OCI-LY7 (cell line): ENCODE results near the gene TBP. TPM values are rescaled to one million over a fixed set of nuclear protein-coding genes. Genes with fewer than 3 reads are reported as not detected.

Experiments
- BruUV-seq: library from RNA; stranded (reverse); fragments of 400-500 nt; replicated peaks from 2 replicates; lab custom pipeline; 2021; lab: Mats Ljungman, UMichigan
- CTCF ChIA-PET: fragments of 300-600 bp; sonication (Branson Sonifier 250); formaldehyde crosslinking; loops from one replicate; lab custom pipeline; 2022; ENCODE audit warnings: antibody characterized with exemption; ENCODE audit not compliant: unreplicated experiment; lab: Charles Lee
- POLR2A ChIA-PET: fragments of 300-600 bp; sonication (Branson Sonifier 250); formaldehyde crosslinking; loops from one replicate; lab custom pipeline; 2022; ENCODE audit warnings: antibody characterized with exemption; lab: Charles Lee
- DNase-seq: peaks from one replicate; pipeline ENCODE4 v3.0.0-alpha.2; 2015; ENCODE audit warnings: low spot score
- H2AFZ ChIP-seq: fragments of 200-600 bp; sonication (generic), shearing (Covaris generic); 2 replicates; pipeline ENCODE4 v1.6.1; 2014; ENCODE audit warnings: mild to moderate bottlenecking, antibody characterized with exemption, low read length, moderate library complexity
- H3K27ac ChIP-seq: fragments of 200-600 bp; sonication (generic); 2 replicates; pipeline ENCODE4 v1.5.1; 2014; ENCODE audit warnings: mixed run types, low read depth, mild to moderate bottlenecking, moderate library complexity, low read length, inconsistent platforms; ENCODE audit not compliant: poor library complexity, severe bottlenecking
- H3K36me3 ChIP-seq: fragments of 200-600 bp; sonication (generic); 2 replicates; pipeline ENCODE4 v1.6.1; 2014; ENCODE audit warnings: mild to moderate bottlenecking, antibody characterized with exemption, low read length, moderate library complexity, mixed read lengths; ENCODE audit not compliant: insufficient read depth
- H3K4me1 ChIP-seq: fragments of 200-600 bp; sonication (generic); 2 replicates; pipeline ENCODE4 v1.5.1; 2014; ENCODE audit warnings: mild to moderate bottlenecking, low read length; ENCODE audit not compliant: insufficient read depth, poor library complexity, severe bottlenecking
- H3K4me2 ChIP-seq: fragments of 200-600 bp; sonication (generic); 2 replicates; pipeline ENCODE4 v1.6.1; 2014; ENCODE audit warnings: mild to moderate bottlenecking, low read length
- H3K4me3 ChIP-seq: fragments of 200-600 bp; sonication (generic); 2 replicates; pipeline ENCODE4 v1.5.1; 2014; ENCODE audit warnings: mild to moderate bottlenecking, low read depth, low read length; ENCODE audit not compliant: poor library complexity, severe bottlenecking
- H3K79me2 ChIP-seq: fragments of 200-600 bp; sonication (generic); 2 replicates; pipeline ENCODE4 v1.6.1; 2016; ENCODE audit warnings: low read depth, mild to moderate bottlenecking, low read length, moderate library complexity, mixed read lengths; ENCODE audit not compliant: insufficient read depth
- H3K9me2 ChIP-seq: fragments of 200-600 bp; sonication (generic); 2 replicates; pipeline ENCODE4 v1.6.1; 2016; ENCODE audit warnings: mild to moderate bottlenecking, low read length, mixed read lengths; ENCODE audit not compliant: insufficient read depth
- H3K9me3 ChIP-seq: fragments of 200-600 bp; sonication (generic); 2 replicates; pipeline ENCODE4 v1.6.1; 2014; ENCODE audit warnings: mild to moderate bottlenecking, mixed run types, low read length, mixed read lengths
- H4K20me1 ChIP-seq: fragments of 200-600 bp; sonication (generic); 2 replicates; pipeline ENCODE4 v1.6.1; 2014; ENCODE audit warnings: mild to moderate bottlenecking, antibody characterized with exemption, low read length, moderate library complexity, mixed read lengths; ENCODE audit not compliant: insufficient read depth
- EZH2phosphoT487 ChIP-seq: fragments of 200-600 bp; sonication (generic); IDR thresholded peaks from 2 replicates; pipeline ENCODE4 v1.6.1; 2018; ENCODE audit warnings: low read depth, borderline replicate concordance, mild to moderate bottlenecking, mixed run types, antibody characterized with exemption, low read length, moderate library complexity, mixed read lengths
- intact Hi-C: fragments of 100-400 bp; cut with micrococcal nuclease; formaldehyde crosslinking; loops from one replicate; pipeline ENCODE4 v1.10.0; 2022; ENCODE audit not compliant: unreplicated experiment
- total RNA-seq, 2 experiments: library from RNA; depleted of rRNA in 1 of 2; stranded (reverse); fragments of >200 nt in 1 of 2; shearing (Covaris generic) in 1 of 2; gene quantifications; 2 replicates each; pipeline ENCODE4 v1.2.3, GENCODE V29; 2014 to 2022
- TF ChIP-seq, protein P1 (sequence below): fragments of 200-600 bp; sonication (generic); conservative IDR thresholded peaks from 2 replicates; pipeline ENCODE4 v1.5.1; 2014; ENCODE audit warnings: mild to moderate bottlenecking, antibody characterized with exemption, low read length, moderate library complexity, mixed read lengths

The TBP gene
- total RNA-seq, 2 experiments from 2014 or later, result 23.3 to 29.2 TPM

DNA sequence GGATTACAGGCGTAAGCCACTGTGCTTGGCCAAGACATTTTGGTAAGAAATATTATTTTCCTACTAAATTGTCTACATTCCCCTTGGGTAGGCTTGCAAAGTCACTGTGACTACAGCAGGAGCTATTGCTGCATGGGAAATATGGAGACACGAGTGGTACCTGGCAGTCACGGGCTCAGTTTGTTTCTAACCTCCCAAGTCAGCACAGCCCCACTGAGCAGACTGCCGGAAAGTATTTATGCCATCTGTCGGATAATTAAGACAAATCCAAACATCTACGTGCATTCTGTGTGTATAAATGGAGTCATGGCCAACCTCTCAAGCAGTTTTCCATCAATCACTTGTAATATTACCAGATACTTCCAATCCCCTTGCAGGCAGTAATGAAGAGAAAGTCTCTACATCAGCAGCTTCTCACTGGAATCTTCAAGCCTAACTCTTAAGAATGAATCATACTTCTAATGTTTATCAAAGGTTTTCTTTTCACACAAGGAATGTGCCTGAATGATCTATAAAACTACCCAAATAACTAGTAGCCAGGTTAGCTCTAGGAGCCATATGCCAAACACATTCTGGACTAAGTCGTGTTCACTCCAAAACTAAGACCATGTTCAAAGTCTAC lies 21.2 kb upstream of the TBP start:
- no peaks in the 10 kb centered on the region for H3K9me2 ChIP-seq
- intact Hi-C loops, result loop anchor here (5.0 kb wide), 2 partner anchors 1576 to 1636 kb away; no protein-coding TSS in a partner anchor
- no peaks in the 10 kb centered on the region for H3K9me3 ChIP-seq
- BruUV-seq, result no TSS peak
- peaks cover 17% of the 10 kb centered on the region; the same call in 1 of the 2 replicates for H4K20me1 ChIP-seq
- H3K4me2 ChIP-seq, result no peak overlapping the region
- no peak for TF ChIP-seq EZH2phosphoT487
- TF ChIP-seq, protein P1, sequence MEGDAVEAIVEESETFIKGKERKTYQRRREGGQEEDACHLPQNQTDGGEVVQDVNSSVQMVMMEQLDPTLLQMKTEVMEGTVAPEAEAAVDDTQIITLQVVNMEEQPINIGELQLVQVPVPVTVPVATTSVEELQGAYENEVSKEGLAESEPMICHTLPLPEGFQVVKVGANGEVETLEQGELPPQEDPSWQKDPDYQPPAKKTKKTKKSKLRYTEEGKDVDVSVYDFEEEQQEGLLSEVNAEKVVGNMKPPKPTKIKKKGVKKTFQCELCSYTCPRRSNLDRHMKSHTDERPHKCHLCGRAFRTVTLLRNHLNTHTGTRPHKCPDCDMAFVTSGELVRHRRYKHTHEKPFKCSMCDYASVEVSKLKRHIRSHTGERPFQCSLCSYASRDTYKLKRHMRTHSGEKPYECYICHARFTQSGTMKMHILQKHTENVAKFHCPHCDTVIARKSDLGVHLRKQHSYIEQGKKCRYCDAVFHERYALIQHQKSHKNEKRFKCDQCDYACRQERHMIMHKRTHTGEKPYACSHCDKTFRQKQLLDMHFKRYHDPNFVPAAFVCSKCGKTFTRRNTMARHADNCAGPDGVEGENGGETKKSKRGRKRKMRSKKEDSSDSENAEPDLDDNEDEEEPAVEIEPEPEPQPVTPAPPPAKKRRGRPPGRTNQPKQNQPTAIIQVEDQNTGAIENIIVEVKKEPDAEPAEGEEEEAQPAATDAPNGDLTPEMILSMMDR, result no peak
- no peak overlapping the region for H3K4me3 ChIP-seq
- H3K79me2 ChIP-seq, result no peaks in the 10 kb centered on the region
- no peak overlapping the region for H3K27ac ChIP-seq
- CTCF ChIA-PET, result no interaction called here
- DNase-seq, result no peak
- no peaks in the 10 kb centered on the region for H3K4me1 ChIP-seq
- H3K36me3 ChIP-seq, result peaks cover 62% of the 10 kb centered on the region
- POLR2A ChIA-PET, result interaction anchor here (1.0 kb wide), 1 partner anchor 766 kb away, joined by 3 read pairs; no protein-coding TSS in a partner anchor
- H2AFZ ChIP-seq, result no peak overlapping the region

DNA sequence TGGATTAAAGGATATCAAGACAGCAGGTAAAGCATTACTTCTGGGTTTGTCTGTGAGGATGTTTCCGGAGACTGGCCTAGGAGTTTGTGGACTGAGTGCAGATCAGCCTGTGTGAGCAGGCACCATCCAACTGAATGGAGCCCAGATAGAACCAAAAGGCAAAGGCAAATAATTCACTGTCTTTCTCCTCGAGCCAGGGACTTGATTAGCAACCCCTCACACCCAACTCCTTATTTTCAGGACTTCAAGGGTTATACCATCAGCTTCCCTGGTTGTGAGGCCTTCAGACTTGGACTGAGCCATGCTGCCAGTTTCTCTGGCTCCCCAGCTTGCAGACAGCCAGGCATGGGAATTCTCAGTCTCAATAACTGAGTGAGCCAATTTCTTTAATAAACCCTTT lies 20.4 kb upstream of the TBP start:
- Histone ChIP-seq H3K9me3 (no peaks in the 10 kb centered on the region), H4K20me1 (peaks cover 17% of the 10 kb centered on the region; the same call in 1 of the 2 replicates), H3K4me1 (no peaks in the 10 kb centered on the region), H3K36me3 (peaks cover 71% of the 10 kb centered on the region), H3K27ac (no peak overlapping the region), H3K4me2 (no peak overlapping the region), H2AFZ (no peak overlapping the region), H3K79me2 (peaks cover 2% of the 10 kb centered on the region; the same call in 1 of the 2 replicates), H3K9me2 (no peaks in the 10 kb centered on the region), H3K4me3 (no peak overlapping the region)
- no peak for TF ChIP-seq EZH2phosphoT487
- TF ChIP-seq, protein P1, result no peak
- no TSS peak for BruUV-seq
- intact Hi-C loops, result loop anchor here (5.0 kb wide), 2 partner anchors 1576 to 1636 kb away; no protein-coding TSS in a partner anchor
- CTCF ChIA-PET, result no interaction called here
- no peak for DNase-seq
- POLR2A ChIA-PET, result interaction anchor here (0.7 kb wide), 1 partner anchor 45 kb away, joined by 3 read pairs; no protein-coding TSS in a partner anchor

DNA sequence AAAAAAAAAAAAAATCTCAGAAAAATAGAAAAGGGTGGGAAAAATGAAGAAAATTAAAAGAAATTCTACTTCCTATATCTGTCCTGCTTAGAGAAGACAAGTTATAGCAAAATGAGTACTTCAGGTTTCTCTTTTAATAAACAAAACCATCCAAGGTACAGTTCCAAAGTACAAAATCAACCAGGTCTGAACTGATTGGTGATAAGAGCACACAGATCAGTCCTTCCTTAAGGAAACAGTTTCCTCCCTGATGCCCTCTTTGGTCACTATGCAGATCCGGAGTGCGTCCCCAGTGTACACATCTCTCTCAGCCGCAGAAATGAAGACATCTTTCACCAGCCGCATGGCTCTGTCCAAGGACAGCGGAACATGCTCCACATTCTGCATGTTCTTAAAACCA lies 19.2 kb upstream of the TBP start:
- Histone ChIP-seq H3K4me3 (no peak overlapping the region), H3K4me1 (peaks cover 8% of the 10 kb centered on the region), H3K79me2 (peaks cover 14% of the 10 kb centered on the region; the same call in 1 of the 2 replicates), H2AFZ (no peak overlapping the region), H3K9me3 (no peaks in the 10 kb centered on the region), H4K20me1 (peaks cover 17% of the 10 kb centered on the region; the same call in 1 of the 2 replicates), H3K4me2 (no peak overlapping the region), H3K27ac (no peak overlapping the region), H3K36me3 (peaks cover 83% of the 10 kb centered on the region), H3K9me2 (no peaks in the 10 kb centered on the region)
- POLR2A ChIA-PET, result no interaction called here
- BruUV-seq, result no TSS peak
- CTCF ChIA-PET, result no interaction called here
- no peak for DNase-seq
- intact Hi-C loops, result no loop called here
- TF ChIP-seq, protein P1, result no peak
- no peak for TF ChIP-seq EZH2phosphoT487
